ENCODE data around the gene ZNF385C.
"Not testable (repeated sequence)": the region's sequence is repeated elsewhere in the genome, so short reads cannot be mapped to it uniquely, and the experiment has no call there.

- TF ChIP-seq CTCF, POLR2A (IDR thresholded peaks at IDR 0.05): not testable (repeated sequence)
These were observed 77.4 kb downstream of the ZNF385C start for GRCh38 chr17:42020845-42021244.

Data from esophagus squamous epithelium (tissue), 4 donors.